Cardiac fibroblast (primary cell): Measurements from ENCODE around the gene RNF213.
A peak's percentile ranks its signal among the peaks of the same experiment; 100 is the strongest.
"Not testable (repeated sequence)": the region's sequence is repeated elsewhere in the genome, so short reads cannot be mapped to it uniquely, and the experiment has no call there.

ENCODE experiments used
- DNase-seq, 2 donors: peaks; one replicate each; pipeline versions ENCODE4 v3.0.0 to v3.0.0-alpha.2; 2010; ENCODE audit warnings: low read depth in 2 of 2
- H3K4me3 ChIP-seq, 2 donors: replicated peaks in 1 of 2; 1 replicate in 1 of 2; 2 replicates in 1 of 2; pipeline ENCODE4 v1.5.1; 2011; ENCODE audit warnings: low read depth in 2 of 2, low read length in 2 of 2, mild to moderate bottlenecking in 2 of 2, moderate library complexity in 1 of 2
- TF ChIP-seq, protein P1 (sequence below): IDR thresholded peaks from one replicate; pipeline ENCODE4 v1.5.1; 2011; ENCODE audit warnings: low read depth, mild to moderate bottlenecking, low read length, inconsistent platforms

The RNF213 gene

DNA sequence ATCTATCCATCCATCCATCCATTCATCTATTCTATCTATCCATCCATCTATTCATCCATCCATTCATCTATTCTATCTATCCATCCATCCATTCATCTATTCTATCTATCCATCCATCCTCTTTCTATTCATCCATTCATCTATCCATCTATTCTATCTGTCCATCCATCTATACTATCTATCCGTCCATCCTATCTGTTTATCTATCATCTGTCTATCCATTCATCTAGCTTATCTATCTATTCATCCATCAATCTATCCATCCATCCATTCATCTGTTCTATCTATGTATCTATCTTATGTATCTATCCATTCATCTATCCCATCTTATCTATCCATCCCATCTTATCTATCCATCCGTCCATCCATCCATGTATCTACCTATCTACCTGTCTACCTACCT lies 8.8 kb downstream of the RNF213 start:
- H3K4me3 ChIP-seq: no peak overlapping the region
- TF ChIP-seq, protein P1, sequence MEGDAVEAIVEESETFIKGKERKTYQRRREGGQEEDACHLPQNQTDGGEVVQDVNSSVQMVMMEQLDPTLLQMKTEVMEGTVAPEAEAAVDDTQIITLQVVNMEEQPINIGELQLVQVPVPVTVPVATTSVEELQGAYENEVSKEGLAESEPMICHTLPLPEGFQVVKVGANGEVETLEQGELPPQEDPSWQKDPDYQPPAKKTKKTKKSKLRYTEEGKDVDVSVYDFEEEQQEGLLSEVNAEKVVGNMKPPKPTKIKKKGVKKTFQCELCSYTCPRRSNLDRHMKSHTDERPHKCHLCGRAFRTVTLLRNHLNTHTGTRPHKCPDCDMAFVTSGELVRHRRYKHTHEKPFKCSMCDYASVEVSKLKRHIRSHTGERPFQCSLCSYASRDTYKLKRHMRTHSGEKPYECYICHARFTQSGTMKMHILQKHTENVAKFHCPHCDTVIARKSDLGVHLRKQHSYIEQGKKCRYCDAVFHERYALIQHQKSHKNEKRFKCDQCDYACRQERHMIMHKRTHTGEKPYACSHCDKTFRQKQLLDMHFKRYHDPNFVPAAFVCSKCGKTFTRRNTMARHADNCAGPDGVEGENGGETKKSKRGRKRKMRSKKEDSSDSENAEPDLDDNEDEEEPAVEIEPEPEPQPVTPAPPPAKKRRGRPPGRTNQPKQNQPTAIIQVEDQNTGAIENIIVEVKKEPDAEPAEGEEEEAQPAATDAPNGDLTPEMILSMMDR: no peak
- no peak for DNase-seq

DNA sequence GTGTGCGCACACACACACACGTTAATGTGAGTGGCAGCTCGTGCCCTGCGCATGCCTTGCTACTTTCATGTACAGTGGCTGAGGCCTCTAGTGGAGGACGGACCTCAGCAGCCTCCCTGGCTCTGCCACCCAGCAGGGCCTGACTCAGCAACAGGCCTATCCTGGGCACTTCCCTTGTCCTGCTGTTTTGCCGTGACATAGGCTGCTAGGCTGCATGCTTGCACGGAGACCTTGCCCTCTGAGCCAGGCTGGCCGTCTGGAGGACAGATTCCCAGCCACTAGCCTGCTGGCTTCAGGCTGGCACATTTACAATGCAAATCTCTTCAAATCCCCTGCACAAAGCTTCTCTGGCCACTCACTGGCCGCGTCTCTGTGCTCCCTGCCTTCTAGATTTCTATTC lies 9.5 kb downstream of the RNF213 start:
- TF ChIP-seq, protein P1: no peak
- no peak for DNase-seq
- H3K4me3 ChIP-seq: no peak overlapping the region

DNA sequence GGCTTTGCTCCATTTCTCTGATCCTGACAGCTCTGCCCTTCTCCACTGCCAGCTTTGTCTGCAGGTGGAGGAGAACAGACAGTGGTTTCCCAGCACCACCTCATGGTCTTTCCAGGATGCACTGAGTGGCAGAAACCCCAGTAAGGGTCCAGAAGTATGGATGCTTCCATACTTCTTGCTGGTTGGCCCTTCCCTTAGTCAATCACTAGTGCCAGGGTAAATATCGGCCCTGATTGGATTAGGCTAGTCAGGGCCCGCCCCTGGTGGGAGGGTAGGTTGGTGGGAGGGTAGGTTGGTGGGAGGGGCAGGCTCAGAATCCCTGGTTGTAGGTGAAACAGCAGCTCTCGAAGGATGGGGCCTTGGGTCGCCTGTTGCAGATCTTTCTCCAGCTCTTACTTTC lies 10.2 kb downstream of the RNF213 start:
- H3K4me3 ChIP-seq: no peak overlapping the region
- DNase-seq: peak; percentile 45 to 51
- TF ChIP-seq, protein P1: no peak

DNA sequence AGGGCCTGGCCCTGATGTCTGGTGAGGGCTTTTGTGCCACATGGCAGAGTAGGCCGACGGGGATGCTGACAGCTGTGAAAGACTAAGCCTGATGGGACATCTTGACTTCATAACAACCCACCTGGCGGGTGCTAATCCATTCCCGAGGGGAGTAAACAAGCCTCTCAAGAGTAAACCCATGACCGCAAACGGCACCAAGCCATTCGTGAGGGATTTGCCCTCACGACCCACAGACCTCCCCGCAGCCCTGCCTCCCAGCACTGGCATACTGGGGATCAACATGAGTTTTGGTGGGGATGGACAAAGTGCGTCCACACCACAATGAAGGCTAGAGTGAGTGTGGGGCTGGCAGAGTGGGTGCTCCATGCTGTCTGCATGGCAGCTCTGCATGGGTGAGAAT lies 11.7 kb downstream of the RNF213 start:
- no peak for DNase-seq
- H3K4me3 ChIP-seq: no peak overlapping the region
- TF ChIP-seq, protein P1: no peak

DNA sequence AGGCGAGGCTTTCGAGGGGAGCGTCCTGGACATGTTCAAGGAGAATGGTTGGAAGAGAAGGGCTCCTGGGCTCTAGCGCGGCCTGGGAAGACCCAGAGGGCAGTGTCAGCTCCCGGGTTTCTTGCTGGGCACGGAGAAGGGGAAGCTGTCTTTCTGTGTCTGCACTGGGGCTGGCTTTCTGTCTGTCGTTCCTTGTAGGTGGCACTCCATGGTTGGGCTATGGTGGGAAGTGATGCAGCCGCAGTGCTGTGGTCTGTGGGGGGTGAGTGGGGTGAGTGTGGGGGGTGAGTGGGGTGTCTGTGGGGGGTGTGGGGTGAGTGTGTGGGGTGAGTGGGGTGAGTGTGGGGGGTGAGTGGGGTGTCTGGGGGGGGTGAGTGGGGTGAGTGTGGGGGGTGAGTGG lies 13.7 kb downstream of the RNF213 start:
- no peak overlapping the region for H3K4me3 ChIP-seq
- DNase-seq: no peak
- TF ChIP-seq, protein P1: no peak

DNA sequence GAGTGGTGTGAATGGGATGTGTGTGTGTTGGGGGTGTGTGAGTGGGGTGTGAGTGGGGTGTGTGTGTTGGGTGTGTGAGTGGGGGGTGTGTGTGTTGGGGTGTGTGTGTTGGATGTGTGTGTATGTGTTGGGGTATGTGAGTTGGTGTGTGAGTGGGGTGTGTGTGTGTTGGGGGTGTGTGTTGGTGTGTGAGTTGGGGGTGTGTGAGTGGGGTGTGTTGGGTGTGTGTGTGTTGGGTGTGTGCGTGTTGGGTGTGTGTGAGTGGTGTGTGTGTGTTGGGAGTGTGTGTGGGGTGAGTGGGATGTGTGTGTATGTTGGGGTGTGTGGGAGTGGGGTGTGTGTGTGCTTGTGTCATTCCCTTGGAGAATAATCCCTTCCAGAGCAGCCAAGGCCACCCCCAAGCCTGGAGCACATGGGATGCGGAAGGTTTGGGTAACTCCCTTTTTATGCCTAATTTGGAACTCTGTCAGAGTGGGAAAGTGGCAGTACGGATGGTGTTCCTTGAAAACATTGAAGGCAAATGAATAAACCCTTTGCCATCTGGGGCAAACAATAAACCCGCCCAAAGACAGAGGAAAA lies 14.3 kb downstream of the RNF213 start:
- TF ChIP-seq, protein P1: no peak
- no peak overlapping the region for H3K4me3 ChIP-seq
- no peak for DNase-seq

DNA sequence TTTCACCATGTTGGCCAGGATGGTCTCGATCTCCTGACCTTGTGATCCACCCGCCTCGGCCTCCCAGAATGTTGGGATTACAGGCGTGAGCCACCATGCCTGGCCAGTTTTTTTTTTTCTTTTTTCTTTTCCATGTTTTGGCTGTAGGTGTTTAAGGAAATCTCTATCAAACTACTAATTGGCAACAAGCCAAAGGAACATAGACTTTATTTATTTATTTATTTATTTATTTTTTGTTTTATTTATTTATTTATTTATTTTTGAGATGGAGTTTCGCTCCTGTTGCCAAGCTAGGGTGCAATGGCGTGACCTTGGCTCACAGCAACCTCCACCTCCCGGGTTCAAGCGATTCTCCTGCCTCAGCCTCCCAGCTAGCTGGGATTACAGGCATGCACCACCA lies 15.2 kb downstream of the RNF213 start:
- H3K4me3 ChIP-seq, DNase-seq: not testable (repeated sequence)
